Loucy (cell line): ENCODE measurements around the gene SCCPDH.

Source experiments
- H2AFZ ChIP-seq: fragments of 200-600 bp; sonication (generic); 2 replicates; pipeline ENCODE4 v1.6.0; 2016; ENCODE audit warnings: antibody characterized with exemption, mild to moderate bottlenecking, low read length, moderate library complexity
- H3F3A ChIP-seq: fragments of 200-600 bp; 2 replicates; pipeline ENCODE4 v1.6.0; 2016; ENCODE audit warnings: antibody characterized with exemption, low read depth, mild to moderate bottlenecking
- H3K27me3 ChIP-seq: fragments of 200-600 bp; sonication (generic); 2 replicates; pipeline ENCODE4 v1.6.1; 2014; ENCODE audit warnings: low read length, mild to moderate bottlenecking; ENCODE audit not compliant: insufficient read depth, poor library complexity, severe bottlenecking
- H3K36me3 ChIP-seq: fragments of 200-600 bp; sonication (generic); 2 replicates; pipeline ENCODE4 v1.6.1; 2016; ENCODE audit warnings: low read length; ENCODE audit not compliant: insufficient read depth
- H3K4me1 ChIP-seq: fragments of 200-600 bp; sonication (generic); 2 replicates; pipeline ENCODE4 v1.5.1; 2014; ENCODE audit warnings: low read length, mild to moderate bottlenecking; ENCODE audit not compliant: insufficient read depth, poor library complexity, severe bottlenecking
- H3K4me2 ChIP-seq: fragments of 200-600 bp; sonication (generic); 2 replicates; pipeline ENCODE4 v1.6.0; 2014; ENCODE audit warnings: antibody characterized with exemption, low read length, low read depth, mild to moderate bottlenecking; ENCODE audit not compliant: poor library complexity, severe bottlenecking
- H3K4me3 ChIP-seq: fragments of 200-600 bp; sonication (generic); 2 replicates; pipeline ENCODE4 v1.5.1; 2014; ENCODE audit warnings: low read length, mild to moderate bottlenecking, mixed read lengths; ENCODE audit not compliant: poor library complexity, severe bottlenecking
- H3K79me2 ChIP-seq: fragments of 200-600 bp; sonication (generic); 2 replicates; pipeline ENCODE4 v1.6.1; 2014; ENCODE audit warnings: low read length; ENCODE audit not compliant: insufficient read depth
- H3K9ac ChIP-seq: fragments of 200-600 bp; sonication (generic); 2 replicates; pipeline ENCODE4 v1.6.0; 2014; ENCODE audit warnings: mild to moderate bottlenecking, low read depth, low read length, moderate library complexity; ENCODE audit not compliant: poor library complexity, severe bottlenecking
- H3K9me2 ChIP-seq: fragments of 200-600 bp; sonication (generic); replicated peaks from 2 replicates; pipeline ENCODE4 v1.6.1; 2016; ENCODE audit warnings: low read depth, low read length, mixed read lengths
- H3K9me3 ChIP-seq: fragments of 200-600 bp; sonication (generic); 2 replicates; pipeline ENCODE4 v1.6.1; 2014; ENCODE audit warnings: mild to moderate bottlenecking, antibody characterized with exemption, low read length, low read depth; ENCODE audit not compliant: insufficient read depth
- H4K20me1 ChIP-seq: fragments of 200-600 bp; sonication (generic); 2 replicates; pipeline ENCODE4 v1.6.0; 2014; ENCODE audit warnings: antibody characterized with exemption, low read length, mild to moderate bottlenecking; ENCODE audit not compliant: insufficient read depth, poor library complexity, severe bottlenecking
- EZH2phosphoT487 ChIP-seq: fragments of 200-600 bp; IDR thresholded peaks from 2 replicates; pipeline ENCODE4 v1.6.1; 2018; ENCODE audit warnings: antibody characterized with exemption, mild to moderate bottlenecking, moderate library complexity, borderline replicate concordance
- TF ChIP-seq, protein P1 (sequence below): fragments of 200-600 bp; sonication (generic); conservative IDR thresholded peaks from 2 replicates; pipeline ENCODE4 v1.5.1; 2014; ENCODE audit warnings: mild to moderate bottlenecking, antibody characterized with exemption, low read length

Gene SCCPDH

DNA sequence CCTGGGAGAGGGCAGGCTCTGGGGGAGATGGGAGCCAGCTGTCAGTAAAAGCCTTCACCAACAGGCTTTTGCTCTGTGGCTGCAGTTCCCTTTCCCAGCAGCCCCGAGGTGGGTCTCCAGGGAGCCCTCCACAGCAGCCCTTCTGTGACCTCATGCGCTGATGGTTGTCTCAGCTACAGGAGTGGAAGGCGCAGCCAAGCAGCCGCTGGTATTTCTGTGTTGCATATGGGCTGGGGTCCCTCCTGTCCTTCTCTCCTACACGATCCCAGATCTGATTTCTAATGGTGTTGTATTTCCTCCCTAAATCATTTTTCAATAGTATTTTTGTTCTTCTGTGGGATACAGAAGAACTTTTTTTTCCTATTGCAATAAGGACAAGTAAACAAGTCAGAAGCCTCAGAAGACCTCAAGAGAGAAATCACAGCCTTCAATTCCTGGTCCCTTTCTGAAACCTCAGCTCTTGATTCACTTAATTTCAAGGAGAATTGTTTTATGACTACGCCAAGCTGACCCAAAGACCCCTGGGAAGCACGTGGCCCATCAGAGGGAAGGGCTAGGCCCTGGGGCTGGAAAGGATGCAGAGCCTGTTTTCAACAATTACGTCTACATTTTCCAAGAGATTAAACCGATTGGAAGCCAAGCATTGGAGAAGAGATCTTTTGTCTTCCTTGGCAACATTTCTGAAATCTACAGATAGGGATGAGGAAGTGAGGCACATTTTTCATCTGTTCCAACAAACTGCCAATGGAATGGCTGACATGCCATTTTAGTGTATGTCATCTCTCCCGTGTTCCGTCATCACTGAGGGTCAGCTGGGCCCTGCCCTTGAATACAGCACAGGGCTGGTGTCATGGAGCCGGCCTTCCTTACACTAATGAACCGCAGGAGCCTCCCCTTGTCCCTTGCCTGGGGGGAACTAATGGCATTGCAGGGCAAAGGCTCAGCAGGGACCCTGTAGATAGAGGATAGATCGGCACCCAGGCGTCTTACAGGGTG is 42.0 kb upstream of the SCCPDH start:
- no peaks in the 10 kb centered on the region for H3K36me3 ChIP-seq
- TF ChIP-seq, protein P1, sequence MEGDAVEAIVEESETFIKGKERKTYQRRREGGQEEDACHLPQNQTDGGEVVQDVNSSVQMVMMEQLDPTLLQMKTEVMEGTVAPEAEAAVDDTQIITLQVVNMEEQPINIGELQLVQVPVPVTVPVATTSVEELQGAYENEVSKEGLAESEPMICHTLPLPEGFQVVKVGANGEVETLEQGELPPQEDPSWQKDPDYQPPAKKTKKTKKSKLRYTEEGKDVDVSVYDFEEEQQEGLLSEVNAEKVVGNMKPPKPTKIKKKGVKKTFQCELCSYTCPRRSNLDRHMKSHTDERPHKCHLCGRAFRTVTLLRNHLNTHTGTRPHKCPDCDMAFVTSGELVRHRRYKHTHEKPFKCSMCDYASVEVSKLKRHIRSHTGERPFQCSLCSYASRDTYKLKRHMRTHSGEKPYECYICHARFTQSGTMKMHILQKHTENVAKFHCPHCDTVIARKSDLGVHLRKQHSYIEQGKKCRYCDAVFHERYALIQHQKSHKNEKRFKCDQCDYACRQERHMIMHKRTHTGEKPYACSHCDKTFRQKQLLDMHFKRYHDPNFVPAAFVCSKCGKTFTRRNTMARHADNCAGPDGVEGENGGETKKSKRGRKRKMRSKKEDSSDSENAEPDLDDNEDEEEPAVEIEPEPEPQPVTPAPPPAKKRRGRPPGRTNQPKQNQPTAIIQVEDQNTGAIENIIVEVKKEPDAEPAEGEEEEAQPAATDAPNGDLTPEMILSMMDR: no peak
- TF ChIP-seq EZH2phosphoT487: no peak
- no peaks in the 10 kb centered on the region for H3K4me1 ChIP-seq
- H2AFZ ChIP-seq: no peak overlapping the region
- no peaks in the 10 kb centered on the region for H3K27me3 ChIP-seq
- no peaks in the 10 kb centered on the region for H3F3A ChIP-seq
- H3K4me3 ChIP-seq: no peak overlapping the region
- no peaks in the 10 kb centered on the region for H3K9me2 ChIP-seq
- no peak overlapping the region for H3K4me2 ChIP-seq
- H3K9ac ChIP-seq: no peak overlapping the region
- H3K79me2 ChIP-seq: no peaks in the 10 kb centered on the region
- no peaks in the 10 kb centered on the region for H3K9me3 ChIP-seq
- no peaks in the 10 kb centered on the region for H4K20me1 ChIP-seq

DNA sequence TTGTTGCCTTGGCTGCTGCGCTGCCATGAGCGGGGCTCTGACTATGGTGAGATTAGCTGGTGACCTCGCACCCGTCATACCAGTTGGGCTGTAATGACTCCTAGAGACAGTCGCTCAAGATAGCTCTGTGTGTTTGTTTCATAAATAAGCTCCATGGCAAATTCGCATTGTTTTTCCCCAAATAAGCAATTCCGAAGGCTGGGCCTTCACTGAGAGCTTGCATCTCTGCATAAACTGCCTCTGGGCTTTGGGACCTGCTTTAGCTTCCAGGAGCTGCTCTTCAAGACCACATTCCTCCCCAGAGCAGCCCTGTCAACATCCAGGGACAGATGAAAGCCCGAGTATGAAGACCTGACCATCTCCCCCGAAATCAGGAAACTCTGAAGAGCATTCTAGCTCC is 40.7 kb upstream of the SCCPDH start:
- H2AFZ ChIP-seq: no peak overlapping the region
- no peak overlapping the region for H3K4me2 ChIP-seq
- no peaks in the 10 kb centered on the region for H3K27me3 ChIP-seq
- H3K9me3 ChIP-seq: no peaks in the 10 kb centered on the region
- no peaks in the 10 kb centered on the region for H3K79me2 ChIP-seq
- TF ChIP-seq, protein P1: no peak
- no peak for TF ChIP-seq EZH2phosphoT487
- no peak overlapping the region for H3K9ac ChIP-seq
- H3K4me1 ChIP-seq: no peaks in the 10 kb centered on the region
- H3F3A ChIP-seq: no peaks in the 10 kb centered on the region
- no peak overlapping the region for H3K4me3 ChIP-seq
- H3K9me2 ChIP-seq: no peaks in the 10 kb centered on the region
- H3K36me3 ChIP-seq: no peaks in the 10 kb centered on the region
- no peaks in the 10 kb centered on the region for H4K20me1 ChIP-seq

DNA sequence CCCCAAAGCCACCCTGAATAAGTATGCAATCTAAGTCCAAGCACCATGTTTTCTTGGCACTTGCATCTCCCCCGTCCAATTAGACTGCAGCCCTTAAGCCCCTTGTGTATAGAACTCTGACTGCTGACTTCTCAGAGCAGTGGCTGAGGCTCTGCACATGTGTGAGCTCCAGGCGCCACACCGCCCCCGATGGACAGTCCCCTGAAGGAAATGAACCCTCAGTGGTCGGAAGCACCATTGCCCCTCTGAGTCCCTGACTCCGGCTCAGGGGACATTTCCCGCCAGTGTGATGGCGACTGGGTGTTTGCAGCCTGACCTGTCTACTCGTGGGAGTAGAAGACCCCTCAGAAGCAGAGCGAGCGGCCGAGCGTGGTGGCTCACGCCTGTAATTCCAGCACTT is 37.2 kb upstream of the SCCPDH start:
- H3K4me2 ChIP-seq: no peak overlapping the region
- H3K79me2 ChIP-seq: no peaks in the 10 kb centered on the region
- H3F3A ChIP-seq: no peaks in the 10 kb centered on the region
- H3K4me3 ChIP-seq: no peak overlapping the region
- no peaks in the 10 kb centered on the region for H3K36me3 ChIP-seq
- H3K4me1 ChIP-seq: no peaks in the 10 kb centered on the region
- H3K9me3 ChIP-seq: no peaks in the 10 kb centered on the region
- no peak overlapping the region for H3K9ac ChIP-seq
- H3K27me3 ChIP-seq: no peaks in the 10 kb centered on the region
- TF ChIP-seq, protein P1: no peak; the same call in 1 of the 2 replicates
- no peak for TF ChIP-seq EZH2phosphoT487
- no peaks in the 10 kb centered on the region for H3K9me2 ChIP-seq
- 0 out of 2 replicates have a peak overlapping the region, but pooled peaks have one; percentile 64 for H2AFZ ChIP-seq
- no peaks in the 10 kb centered on the region for H4K20me1 ChIP-seq
